GM18505 (cell line): Measurements from ENCODE around the gene IL17B.

Source experiments
- ATAC-seq: cut with Tn5 transposase; IDR thresholded peaks from one replicate; pipeline ENCODE4 v1.9.1; 2021; ENCODE audit not compliant: unreplicated experiment
- POLR2A ChIP-seq: IDR thresholded peaks from 4 replicates; pipeline ENCODE4 v1.6.1; 2011; ENCODE audit warnings: borderline replicate concordance; ENCODE audit not compliant: insufficient read depth, insufficient read length; ENCODE audit errors: extremely low read depth

The IL17B gene

DNA sequence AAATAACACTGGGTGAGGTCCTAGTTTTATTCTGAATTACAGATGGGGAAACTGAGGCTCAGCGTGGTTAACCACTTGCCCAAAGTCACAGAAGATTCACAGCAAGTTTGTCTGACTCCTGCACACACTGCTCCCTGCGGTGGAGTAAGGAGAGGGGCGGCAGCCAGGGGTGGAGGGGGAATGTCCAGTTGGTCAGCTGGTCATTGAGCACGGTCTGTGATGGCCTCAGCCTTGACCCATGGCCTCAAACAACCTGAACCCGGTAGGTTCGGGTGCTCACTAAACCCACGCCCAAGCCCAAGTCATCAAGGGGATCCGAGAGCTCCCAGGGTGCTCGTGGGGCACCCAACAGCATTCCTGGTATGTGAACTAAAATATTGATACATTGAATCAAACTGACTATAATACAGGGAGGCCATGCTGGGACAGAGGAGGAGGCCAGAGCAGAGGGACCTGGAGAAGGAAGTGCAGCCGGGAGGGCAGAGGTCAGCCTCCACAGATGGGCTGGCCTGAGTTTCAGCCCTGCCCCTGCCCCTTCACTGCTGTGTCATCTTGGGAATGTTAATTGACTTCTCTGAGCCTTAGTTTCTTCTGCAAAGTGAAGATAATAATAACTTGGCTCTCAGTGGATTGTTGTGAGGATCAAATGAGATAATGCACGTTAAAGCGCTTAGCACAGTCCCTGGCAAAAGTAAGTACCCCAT lies 3.6 kb upstream of the IL17B start:
- TF ChIP-seq POLR2A, result no peak
- no peak for ATAC-seq

DNA sequence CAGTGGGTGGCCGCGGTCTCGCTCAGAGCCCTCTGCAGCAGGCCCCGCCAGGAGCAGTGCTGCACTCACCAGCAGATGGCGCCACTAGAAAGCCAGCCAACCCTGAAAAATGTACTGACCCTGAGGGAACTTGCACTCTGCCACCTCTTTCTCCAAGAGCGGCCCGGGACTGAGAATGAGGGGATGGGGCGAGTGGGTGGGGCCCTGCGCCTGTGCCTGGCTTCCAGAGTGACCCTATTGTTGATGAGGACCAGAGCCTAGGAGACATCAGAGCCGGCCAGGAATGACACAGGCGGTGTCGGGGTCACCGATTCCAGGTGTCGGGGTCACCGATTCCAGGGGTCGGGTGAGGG lies 2.9 kb upstream of the IL17B start:
- ATAC-seq, result peak; percentile 78
- TF ChIP-seq POLR2A, result no peak

DNA sequence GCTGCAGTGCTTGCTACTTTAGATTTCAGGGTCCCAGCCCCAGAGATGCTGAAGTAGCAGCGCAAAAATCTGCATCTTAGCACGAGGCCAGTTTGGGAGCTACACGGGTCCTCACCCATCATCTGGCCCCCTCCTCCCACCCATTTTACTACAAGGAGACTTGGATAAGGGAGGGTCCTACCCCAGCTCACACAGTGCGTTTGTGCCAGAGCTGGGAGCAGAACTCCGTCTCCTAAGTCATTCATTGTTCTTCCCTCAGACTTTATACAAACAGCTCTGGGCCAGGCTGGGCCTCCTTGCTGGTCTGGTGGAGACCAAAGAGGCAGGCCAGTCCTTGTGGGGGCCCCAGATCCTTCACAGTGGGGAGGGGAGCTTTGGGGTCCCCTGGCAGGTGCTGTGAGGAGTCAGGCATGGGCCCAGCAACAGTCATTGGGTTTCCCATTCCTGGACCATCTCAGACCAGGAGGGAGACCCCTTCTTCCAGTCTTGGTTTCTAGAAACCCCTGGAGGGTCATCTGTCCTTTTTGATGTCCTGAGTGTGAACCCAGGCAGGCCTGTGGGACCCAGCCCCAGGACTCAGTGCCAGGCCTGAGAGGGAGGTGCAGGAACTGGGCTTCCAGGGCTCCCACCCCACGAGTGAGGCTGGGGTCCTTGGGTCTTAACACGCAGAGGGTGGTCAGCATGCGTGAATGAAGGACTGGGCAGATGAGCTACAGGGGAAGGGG lies 2.3 kb upstream of the IL17B start:
- no peak for TF ChIP-seq POLR2A
- peak; percentile 25 for ATAC-seq

DNA sequence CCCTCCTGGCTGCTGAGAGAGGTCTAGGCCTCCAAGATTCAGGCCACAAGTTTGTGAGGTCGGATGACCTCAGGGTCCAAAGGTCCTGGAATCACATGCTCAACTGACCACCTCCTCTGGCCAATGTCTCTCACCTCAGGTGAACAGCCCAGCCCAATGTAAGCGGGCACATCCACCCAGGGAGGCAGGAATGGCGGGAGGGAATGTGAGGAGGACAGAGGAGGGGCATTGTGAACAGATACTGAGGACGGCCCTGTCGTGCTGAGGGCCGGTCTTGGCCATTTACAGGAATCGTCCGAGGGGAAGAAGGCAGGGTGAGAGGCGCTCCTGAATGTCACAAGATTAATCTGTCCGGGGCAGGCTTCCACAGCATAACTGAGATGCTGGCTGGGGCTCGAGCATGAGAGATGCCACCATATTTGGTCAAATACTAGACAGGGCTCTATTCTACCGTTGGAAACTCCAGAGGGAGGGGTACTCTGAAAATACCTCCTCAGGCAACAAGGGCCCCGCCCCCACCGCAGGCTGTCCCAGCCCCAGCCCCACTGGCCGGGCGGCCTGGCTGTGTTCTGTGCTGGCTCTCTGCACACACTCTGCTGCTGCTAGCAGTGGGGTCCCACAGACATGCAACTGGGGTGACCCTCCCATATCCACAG lies 1.5 kb upstream of the IL17B start:
- no peak for TF ChIP-seq POLR2A
- no peak for ATAC-seq

DNA sequence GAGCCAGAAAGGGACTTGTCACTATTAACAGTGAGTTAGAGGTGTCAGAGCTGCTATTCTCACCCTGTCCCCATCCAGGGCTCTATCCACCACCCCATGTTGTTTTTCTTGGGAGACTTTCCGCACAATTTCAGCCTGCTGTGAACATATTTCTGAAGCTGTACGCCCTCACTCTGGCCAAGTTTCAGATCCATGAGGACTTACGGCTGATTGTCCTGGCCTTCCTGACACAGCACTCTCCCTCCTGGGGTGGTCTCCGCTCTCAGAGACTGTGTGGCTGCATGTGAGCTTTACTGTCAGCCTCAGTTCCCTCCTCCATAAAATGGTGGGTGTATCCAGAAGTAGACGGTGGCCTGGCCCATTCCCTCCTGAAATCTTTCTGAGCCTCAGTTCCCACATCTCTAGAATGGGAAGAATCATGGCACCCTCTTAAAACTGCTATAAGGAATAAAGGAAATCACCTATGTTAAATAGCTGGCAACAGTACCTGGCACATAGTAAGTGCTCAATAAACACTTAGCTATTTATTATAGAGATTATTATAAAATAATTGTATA lies 804 bp upstream of the IL17B start:
- TF ChIP-seq POLR2A, result no peak
- ATAC-seq, result no peak

DNA sequence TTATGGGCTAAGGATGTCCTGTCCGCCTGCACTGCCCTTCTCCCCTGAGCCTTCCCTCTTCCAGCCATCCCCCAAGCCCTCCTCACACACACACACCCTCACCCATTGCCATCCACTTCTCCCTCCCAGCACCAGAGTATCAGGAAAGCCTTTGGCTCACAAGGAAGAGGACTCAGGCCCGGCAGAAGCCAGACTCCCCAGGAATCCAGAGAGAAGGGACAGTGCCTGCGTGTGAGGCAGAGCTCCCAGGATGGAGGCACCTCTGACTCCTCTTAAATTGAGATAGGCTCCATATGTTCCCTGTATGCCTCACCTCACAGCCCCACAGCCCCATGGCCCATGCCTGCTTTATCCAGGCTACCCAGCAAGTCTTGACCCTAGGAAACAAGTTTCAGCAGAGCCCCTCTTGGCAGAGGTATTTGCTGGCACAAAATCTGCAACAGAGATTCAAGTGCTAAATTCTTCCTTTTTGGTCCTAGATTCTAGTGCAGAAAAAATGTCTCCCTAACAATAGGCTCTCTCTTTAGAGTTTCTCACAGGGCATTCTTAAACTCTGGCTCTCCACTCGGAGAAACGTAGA lies 761 bp downstream of the IL17B start:
- ATAC-seq, result no peak
- TF ChIP-seq POLR2A, result no peak

DNA sequence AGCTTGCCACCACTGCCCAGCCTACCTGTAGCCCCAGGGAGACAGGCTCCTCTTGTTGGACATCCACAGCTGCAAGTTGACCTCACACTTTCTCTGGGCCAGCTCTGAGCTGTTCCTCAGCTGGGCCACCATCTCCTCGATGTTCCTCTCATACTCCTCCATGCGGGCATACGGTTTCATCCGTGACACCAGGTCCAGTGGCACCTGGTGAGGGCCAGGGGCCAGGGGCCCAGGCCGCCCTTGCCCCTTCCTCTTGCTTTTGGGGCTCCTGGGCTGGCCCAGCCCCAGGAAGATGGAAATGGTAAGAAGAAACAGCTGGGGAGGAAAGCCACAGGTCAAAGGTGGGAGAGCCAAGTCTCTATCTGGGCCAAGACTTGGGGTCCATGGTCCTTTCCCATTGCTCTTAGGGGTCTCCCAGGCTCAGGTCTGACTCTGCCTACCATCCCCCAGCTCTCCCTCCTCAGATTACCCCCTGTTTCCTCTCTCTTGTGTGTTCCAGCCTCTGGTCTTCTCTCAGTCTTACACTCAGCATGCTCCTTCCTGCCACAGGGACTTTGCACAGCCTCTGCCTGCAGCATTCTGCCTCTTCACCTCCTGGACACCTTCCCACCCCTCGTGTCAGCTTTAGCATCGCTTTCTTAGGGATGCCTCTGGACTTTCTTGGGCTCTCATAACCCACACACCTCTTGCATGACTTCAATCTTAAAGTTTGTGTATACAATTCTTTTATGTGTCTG lies 2.2 kb downstream of the IL17B start:
- no peak for TF ChIP-seq POLR2A
- no peak for ATAC-seq

DNA sequence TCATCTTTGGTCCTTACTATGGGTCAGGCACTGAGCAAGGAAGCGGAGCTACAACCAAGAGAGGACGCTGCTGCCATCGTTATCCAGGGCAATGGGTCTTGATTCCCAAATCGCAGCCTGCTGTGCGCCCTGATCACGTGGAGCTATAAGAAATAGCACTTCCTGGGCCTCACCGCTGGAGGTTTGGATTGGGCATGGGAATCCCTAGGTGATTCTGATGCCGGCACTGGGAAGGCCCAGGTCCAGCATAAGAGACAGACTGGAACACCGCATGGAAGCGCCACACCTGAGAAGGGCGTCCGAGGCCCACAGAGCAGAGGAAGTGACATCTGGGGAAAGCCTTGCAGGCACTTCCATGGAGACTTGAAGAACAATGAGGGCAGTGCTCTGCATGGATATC lies 3.0 kb downstream of the IL17B start:
- no peak for ATAC-seq

DNA sequence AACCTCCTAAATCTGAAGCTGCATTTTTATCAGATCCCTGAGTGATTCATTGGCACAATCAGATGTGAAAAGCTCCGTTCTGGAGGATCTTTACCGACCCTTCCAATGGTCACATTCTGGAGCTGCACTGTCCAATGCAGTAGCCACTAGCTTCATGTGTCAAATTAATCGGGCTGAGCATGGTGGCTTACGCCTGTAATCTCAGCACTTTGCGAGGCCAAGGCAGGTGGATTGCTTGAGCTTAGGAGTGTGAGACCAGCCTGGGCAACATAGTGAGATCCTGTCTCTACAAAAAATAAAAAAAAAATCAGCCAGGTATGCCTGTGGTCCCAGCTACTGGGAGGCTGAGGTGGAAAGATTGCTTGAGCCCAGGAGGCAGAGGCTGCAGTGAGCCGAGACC lies 3.7 kb downstream of the IL17B start:
- TF ChIP-seq POLR2A, result no peak
- no peak for ATAC-seq

More for the DNA sequence above, 3.0 kb downstream of the IL17B start:
- no peak for TF ChIP-seq POLR2A

DNA sequence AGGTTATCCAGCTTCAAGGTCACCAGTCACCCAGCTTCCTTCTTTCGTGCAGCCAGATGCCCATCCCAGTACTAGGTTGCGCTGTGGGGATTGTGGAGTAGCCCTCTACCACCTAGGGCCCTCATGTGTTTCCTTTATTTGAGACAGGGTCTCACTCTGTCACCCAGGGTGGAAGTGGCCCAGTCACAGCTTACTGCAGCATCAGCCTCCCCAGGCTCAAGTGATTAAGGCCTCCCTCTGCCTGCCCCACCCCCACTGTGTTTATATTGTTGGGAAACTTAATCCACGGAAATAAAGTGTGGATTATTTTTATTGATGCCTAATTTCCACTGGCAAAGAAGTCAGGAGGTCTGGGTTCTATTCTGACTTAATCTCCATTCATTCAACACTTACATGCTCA lies 4.3 kb downstream of the IL17B start:
- no peak for TF ChIP-seq POLR2A
- no peak for ATAC-seq

DNA sequence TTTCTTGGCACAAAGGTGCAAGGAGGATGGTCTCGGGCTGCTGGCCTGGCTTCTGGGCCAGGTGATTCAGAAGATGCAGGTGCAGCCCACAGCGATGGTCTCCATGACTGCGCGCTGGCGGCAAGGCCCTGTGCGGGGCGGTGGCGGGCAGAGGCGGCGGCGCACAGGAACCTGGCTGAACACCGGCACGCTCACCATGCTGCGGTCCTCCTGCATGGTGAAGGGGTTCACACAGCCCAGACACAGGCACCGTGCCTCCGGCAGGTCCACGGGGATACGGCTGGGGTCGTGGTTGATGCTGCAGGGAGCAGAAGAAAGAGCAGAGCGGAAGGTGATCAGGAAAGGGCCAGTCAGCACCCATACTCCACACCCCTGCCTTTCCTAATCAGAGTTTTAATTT lies 4.8 kb downstream of the IL17B start:
- ATAC-seq, result no peak
- TF ChIP-seq POLR2A, result no peak

DNA sequence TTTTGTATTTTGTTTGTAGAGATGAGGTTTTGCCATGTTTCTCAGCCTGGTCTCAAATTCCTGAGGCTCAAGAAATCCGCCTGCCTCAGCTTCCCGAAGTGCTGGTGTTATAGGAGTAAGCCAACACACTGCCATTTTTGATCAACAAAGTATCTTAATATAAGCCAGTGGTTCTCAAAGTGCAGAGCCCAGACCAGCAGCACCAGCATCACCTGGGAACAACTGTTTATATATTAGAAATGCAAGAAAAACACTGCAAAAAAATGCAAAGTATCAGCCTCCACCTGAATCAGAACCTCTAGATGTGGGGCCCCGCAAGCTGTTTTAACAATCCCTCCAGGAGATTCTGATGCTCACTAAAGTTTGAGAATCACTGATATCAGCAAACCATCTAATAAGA lies 6.2 kb downstream of the IL17B start:
- ATAC-seq, result no peak
- no peak for TF ChIP-seq POLR2A
